ENCODE data around the gene KCNJ14. TPM values are rescaled to one million over a fixed set of nuclear protein-coding genes. Genes with fewer than 3 reads are reported as not detected.

KCNJ14 gene
- total RNA-seq, 4 donors from 2014 or later, result 0.56 to 2.2 (median 1.1) TPM

DNA sequence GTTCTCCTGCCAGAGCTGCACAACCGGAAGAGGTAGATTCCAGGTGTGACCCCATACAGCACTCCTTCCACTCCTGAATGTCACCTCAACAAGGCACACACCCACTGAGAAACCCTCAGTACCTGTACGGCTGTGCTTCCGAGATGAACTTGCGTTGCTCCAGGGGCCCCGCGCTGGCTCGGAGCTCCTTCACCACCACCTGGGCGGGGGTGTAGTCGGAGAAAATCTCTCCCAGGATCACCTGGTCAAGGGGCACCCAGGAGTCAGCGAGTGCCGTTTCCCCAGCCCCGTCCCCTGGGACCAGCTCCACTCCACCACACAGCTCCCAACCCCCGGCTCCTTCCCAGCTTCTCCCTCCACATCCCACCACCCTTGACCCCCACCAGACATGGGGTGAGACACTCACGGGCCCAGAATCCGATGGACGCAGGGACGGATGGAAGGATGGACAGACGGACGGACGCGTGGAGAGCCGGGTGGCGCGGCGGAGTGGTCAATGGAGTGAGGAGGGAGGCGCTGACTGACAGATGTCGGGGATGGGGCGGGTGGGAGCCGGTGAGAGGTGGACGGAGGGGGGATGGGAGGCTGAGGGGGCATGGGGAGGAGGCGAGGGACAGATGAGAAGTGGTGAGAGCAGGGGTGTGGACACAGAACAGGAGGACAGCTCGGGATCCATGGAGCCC is 53.5 kb downstream of the KCNJ14 start:
- TF ChIP-seq CTCF (IDR thresholded peaks at IDR 0.05), result no peak
- ATAC-seq (ENCODE audit: low FRiP score), result no peak

DNA sequence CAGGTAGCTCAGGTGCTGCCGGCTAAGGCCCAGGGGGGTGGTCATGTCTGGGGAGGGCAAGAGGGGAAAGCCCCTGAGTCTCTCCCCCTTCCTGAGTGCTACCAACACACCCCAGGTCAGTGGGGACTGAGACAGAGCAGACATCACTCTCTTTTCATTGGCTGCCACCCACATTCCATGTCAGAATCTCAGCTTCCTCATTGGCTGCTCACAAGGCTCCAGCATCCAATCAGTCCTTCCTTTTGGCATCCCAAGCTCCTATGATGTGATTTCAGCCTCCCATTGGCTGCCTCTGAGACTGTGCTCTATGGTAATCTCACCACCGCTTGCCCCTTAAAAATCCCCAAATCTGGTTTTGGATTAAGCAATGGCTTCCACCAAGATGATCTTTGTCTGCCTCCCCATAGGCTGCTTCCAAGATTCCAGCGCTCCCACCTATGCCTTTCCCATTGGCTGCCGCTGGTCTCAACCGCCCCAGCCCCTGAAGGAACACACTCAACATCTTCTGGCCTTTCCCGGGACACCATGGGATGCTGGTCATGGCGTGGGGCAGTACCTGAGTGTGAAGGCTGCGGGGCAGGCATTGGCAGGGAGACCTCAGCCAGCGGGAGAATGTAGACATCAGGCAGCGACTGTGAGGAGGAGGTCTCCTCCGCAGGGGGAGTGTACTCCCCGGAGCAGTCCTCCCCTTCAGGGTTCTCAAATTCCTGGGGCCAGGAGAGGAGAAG is 54.3 kb downstream of the KCNJ14 start:
- DNase-seq (ENCODE audit: low spot score), result no peak
- TF ChIP-seq CTCF (IDR thresholded peaks at IDR 0.05), result no peak
- ATAC-seq (ENCODE audit: low FRiP score), result no peak

More for the DNA sequence above, 53.5 kb downstream of the KCNJ14 start:
- no peak for DNase-seq (ENCODE audit: low spot score)

GRCh38 chr19:48510421-48511268 is 55.3 kb downstream of the KCNJ14 start:
- peak; percentile 35 for ATAC-seq (ENCODE audit: low FRiP score)
- DNase-seq (ENCODE audit: low spot score), result peak; percentile 50
- no peak for TF ChIP-seq CTCF (IDR thresholded peaks at IDR 0.05)

DNA sequence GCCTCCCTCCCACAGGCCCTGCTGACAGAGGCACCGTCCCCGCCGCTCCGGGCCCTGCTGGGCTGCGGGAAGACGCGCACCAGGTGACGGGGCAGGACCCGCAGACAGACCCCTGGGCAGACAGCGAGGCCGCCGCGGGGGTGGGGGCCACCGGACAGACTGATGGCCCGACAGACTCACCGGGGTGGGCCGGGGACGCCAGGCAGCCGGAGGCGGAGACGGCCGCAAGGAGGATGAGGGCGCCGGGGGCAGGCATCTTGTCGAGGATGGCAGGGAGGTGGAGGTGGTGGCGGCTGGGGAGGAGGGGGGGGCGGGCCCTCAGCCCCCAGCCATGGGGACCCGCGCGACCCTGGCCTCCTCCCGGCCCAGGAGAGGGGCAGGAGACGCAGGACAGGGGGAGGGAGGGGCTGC is 56.0 kb downstream of the KCNJ14 start:
- no peak for TF ChIP-seq CTCF (IDR thresholded peaks at IDR 0.05)
- no peak for DNase-seq (ENCODE audit: low spot score)
- no peak for ATAC-seq (ENCODE audit: low FRiP score)

DNA sequence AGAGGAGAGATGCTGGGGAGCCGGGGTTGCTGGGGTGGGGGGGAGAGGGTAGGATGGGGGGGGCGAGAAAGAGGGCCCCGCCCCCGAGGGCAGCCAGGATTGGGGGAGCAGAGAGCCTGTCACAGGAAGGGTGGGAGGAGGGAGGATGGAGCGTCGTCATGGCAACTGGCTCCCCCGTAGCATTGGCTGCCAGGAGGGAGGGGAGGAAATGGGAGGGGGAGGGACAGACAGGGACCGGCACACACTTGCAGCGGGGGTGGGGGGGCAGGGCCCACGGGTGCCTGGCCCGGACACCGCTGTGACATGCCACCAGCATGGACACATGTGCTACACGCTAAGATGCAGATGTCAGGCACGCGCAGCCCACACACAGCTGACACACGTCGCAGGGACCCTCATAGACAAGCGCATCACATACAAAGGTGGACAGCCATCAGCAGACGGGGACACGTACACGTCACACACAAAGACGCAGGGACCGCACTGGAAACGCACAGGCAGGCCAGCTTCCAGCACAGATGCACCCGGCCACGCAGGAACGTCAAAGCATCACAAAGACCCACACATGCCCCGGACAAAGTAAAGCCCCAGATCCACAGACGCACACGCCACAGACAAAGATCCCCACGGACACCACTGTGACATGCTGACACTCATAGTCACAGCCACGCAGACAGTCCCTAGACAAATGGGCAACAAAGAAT is 56.6 kb downstream of the KCNJ14 start, which contains the start of gene LMTK3:
LMTK3 (minus strand) TSS at position 36 of the 704 bp plus-strand sequence. CDS start 259 bp downstream, outside the sequence.
- ATAC-seq (ENCODE audit: low FRiP score), result no peak
- no peak for DNase-seq (ENCODE audit: low spot score)
- no peak for TF ChIP-seq CTCF (IDR thresholded peaks at IDR 0.05)

- DNase-seq (ENCODE audit: low spot score) (no peak), ATAC-seq (ENCODE audit: low FRiP score) (no peak)
- TF ChIP-seq CTCF (IDR thresholded peaks at IDR 0.05), result no peak
Measured at GRCh38 chr19:48512504-48513288, 57.3 kb downstream of the KCNJ14 start.
